HEK293 (cell line): ENCODE measurements around the gene TRAF7.

Experiments used
- BCL11A ChIP-seq: fragments of 450-650 bp; formaldehyde crosslinking; IDR thresholded peaks from 2 replicates; pipeline ENCODE4 v1.5.1; 2016; ENCODE audit warnings: low read depth, missing biosample characterization, missing genetic modification characterization
- HOXD13 ChIP-seq: sonication (generic); formaldehyde crosslinking; IDR thresholded peaks from 2 replicates; pipeline ENCODE4 v1.8.0; 2022; ENCODE audit warnings: missing genetic modification reagents, borderline replicate concordance
- IKZF3 ChIP-seq: fragments of 450-650 bp; IDR thresholded peaks from 2 replicates; pipeline ENCODE4 v1.5.0; 2018; ENCODE audit warnings: missing biosample characterization, mild to moderate bottlenecking, missing genetic modification characterization, moderate library complexity
- MYNN ChIP-seq: fragments of 450-650 bp; formaldehyde crosslinking; IDR thresholded peaks from 2 replicates; pipeline ENCODE4 v1.5.1; 2016; ENCODE audit warnings: missing biosample characterization, missing genetic modification characterization, borderline replicate concordance
- MZF1 ChIP-seq: fragments of 450-650 bp; formaldehyde crosslinking; IDR thresholded peaks from 2 replicates; pipeline ENCODE4 v1.5.1; 2017; ENCODE audit warnings: missing biosample characterization, missing genetic modification characterization, borderline replicate concordance
- OSR2 ChIP-seq: fragments of 450-650 bp; formaldehyde crosslinking; IDR thresholded peaks from 2 replicates; pipeline ENCODE4 v1.5.1; 2016; ENCODE audit warnings: missing biosample characterization, missing genetic modification characterization
- SP2 ChIP-seq: fragments of 450-650 bp; formaldehyde crosslinking; IDR thresholded peaks from 2 replicates; pipeline ENCODE4 v1.5.1; 2016; ENCODE audit warnings: missing biosample characterization, missing genetic modification characterization
- TRIM28 ChIP-seq: IDR thresholded peaks from 2 replicates; pipeline ENCODE4 v1.6.1; 2011; ENCODE audit warnings: low read length, control low read depth, borderline replicate concordance
- YY1 ChIP-seq: fragments of 450-650 bp; formaldehyde crosslinking; IDR thresholded peaks from 2 replicates; pipeline ENCODE4 v1.5.1; 2018; ENCODE audit warnings: missing biosample characterization, missing genetic modification characterization
- ZFP3 ChIP-seq: fragments of 450-650 bp; formaldehyde crosslinking; IDR thresholded peaks from 2 replicates; pipeline ENCODE4 v1.5.1; 2016; ENCODE audit warnings: low read depth, missing biosample characterization, missing genetic modification characterization
- ZFP41 ChIP-seq: fragments of 450-650 bp; formaldehyde crosslinking; IDR thresholded peaks from 2 replicates; pipeline ENCODE4 v1.5.1; 2016; ENCODE audit warnings: missing biosample characterization, missing genetic modification characterization, borderline replicate concordance
- ZIC2 ChIP-seq: fragments of 450-650 bp; formaldehyde crosslinking; IDR thresholded peaks from 2 replicates; pipeline ENCODE4 v1.5.1; 2016; ENCODE audit warnings: missing biosample characterization, missing genetic modification characterization
- ZNF10 ChIP-seq: fragments of 450-650 bp; formaldehyde crosslinking; IDR thresholded peaks from 2 replicates; pipeline ENCODE4 v1.5.1; 2017; ENCODE audit warnings: missing biosample characterization, missing genetic modification characterization
- ZNF221 ChIP-seq: fragments of 450-650 bp; formaldehyde crosslinking; IDR thresholded peaks from 2 replicates; pipeline ENCODE4 v1.5.1; 2017; ENCODE audit warnings: missing biosample characterization, missing genetic modification characterization, borderline replicate concordance
- ZNF37A ChIP-seq: fragments of 450-650 bp; IDR thresholded peaks from 2 replicates; pipeline ENCODE4 v1.5.1; 2018; ENCODE audit warnings: missing biosample characterization, missing genetic modification characterization
- ZNF514 ChIP-seq: fragments of 450-650 bp; formaldehyde crosslinking; IDR thresholded peaks from 2 replicates; pipeline ENCODE4 v1.5.1; 2016; ENCODE audit warnings: missing biosample characterization, missing genetic modification characterization
- ZNF521 ChIP-seq: fragments of 450-650 bp; formaldehyde crosslinking; IDR thresholded peaks from 2 replicates; pipeline ENCODE4 v1.5.1; 2017; ENCODE audit warnings: missing biosample characterization, mild to moderate bottlenecking, missing genetic modification characterization
- ZNF600 ChIP-seq: fragments of 450-650 bp; formaldehyde crosslinking; IDR thresholded peaks from 2 replicates; pipeline ENCODE4 v1.5.1; 2016; ENCODE audit warnings: missing biosample characterization, missing genetic modification characterization
- ZNF621 ChIP-seq: fragments of 450-650 bp; formaldehyde crosslinking; IDR thresholded peaks from 2 replicates; pipeline ENCODE4 v1.5.1; 2017; ENCODE audit warnings: missing biosample characterization, missing genetic modification characterization
- ZNF768 ChIP-seq: fragments of 450-650 bp; formaldehyde crosslinking; IDR thresholded peaks from 2 replicates; pipeline ENCODE4 v1.5.1; 2018; ENCODE audit warnings: missing biosample characterization, mild to moderate bottlenecking, missing genetic modification characterization
- TF ChIP-seq, protein P1 (sequence below): fragments of 450-650 bp; formaldehyde crosslinking; IDR thresholded peaks from 2 replicates; pipeline ENCODE4 v1.5.1; 2016; ENCODE audit warnings: missing biosample characterization, missing genetic modification characterization
- TF ChIP-seq, protein P2 (sequence below): fragments of 450-650 bp; formaldehyde crosslinking; IDR thresholded peaks from 2 replicates; pipeline ENCODE4 v1.5.1; 2016; ENCODE audit warnings: missing biosample characterization, missing genetic modification characterization, low read depth
- TF ChIP-seq, protein P3 (sequence below): fragments of 450-650 bp; formaldehyde crosslinking; IDR thresholded peaks from 2 replicates; pipeline ENCODE4 v1.5.1; 2016; ENCODE audit warnings: missing biosample characterization, missing genetic modification characterization
- TF ChIP-seq, protein P4 (sequence below): fragments of 450-650 bp; formaldehyde crosslinking; IDR thresholded peaks from 2 replicates; pipeline ENCODE4 v1.5.1; 2016; ENCODE audit warnings: missing biosample characterization, missing genetic modification characterization
- TF ChIP-seq, protein P5 (sequence below): fragments of 450-650 bp; formaldehyde crosslinking; IDR thresholded peaks from 2 replicates; pipeline ENCODE4 v1.5.1; 2016; ENCODE audit warnings: missing biosample characterization, missing genetic modification characterization
- TF ChIP-seq, protein P6 (sequence below): fragments of 450-650 bp; formaldehyde crosslinking; IDR thresholded peaks from 2 replicates; pipeline ENCODE4 v1.5.1; 2016; ENCODE audit warnings: missing biosample characterization, missing genetic modification characterization, borderline replicate concordance
- TF ChIP-seq, protein P7 (sequence below): fragments of 450-650 bp; formaldehyde crosslinking; IDR thresholded peaks from 2 replicates; pipeline ENCODE4 v1.5.1; 2016; ENCODE audit warnings: missing biosample characterization, missing genetic modification characterization

The TRAF7 gene

DNA sequence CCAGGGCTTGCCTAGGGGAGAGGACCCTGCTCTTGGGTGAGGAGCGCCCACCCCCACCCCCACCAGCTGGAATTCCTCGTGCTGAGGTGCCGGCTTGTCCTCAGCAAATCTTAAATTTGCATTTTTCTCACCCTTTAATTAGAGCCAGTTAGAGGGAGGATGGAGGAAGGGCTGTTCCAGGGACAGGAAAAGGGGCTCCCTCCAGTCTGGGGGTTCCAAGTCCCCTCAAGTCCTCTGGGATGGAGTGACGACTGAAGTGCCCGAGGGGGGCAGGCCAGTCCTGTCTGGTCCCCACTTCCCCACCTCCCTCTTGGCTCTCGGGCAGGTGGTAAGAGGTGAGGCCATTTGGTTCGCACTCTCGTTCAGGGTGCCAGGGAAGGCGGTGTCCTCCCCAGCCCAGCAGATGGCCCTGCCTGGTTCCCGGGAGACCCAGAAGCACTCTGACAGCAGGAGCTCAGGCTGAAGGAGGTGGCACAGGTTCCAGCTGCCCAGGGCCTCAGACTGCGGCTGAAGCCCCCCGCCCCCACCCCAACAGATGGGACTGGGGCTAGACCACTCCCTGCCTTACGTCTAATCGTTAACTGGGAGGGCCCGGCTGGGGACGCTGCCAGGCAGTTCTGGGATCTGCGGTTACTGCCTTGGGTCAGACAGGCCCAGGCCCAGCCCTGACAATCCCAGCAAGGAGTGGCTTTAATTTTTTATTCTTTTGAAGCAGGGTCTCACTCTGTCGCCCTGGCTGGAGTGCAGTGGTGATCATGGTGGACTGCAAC lies 5.0 kb upstream of the TRAF7 start (continued):
- TF ChIP-seq ZNF621: no peak
- peak; percentile 31; the same call in 1 of the 2 replicates for TF ChIP-seq OSR2
- TF ChIP-seq, protein P1, sequence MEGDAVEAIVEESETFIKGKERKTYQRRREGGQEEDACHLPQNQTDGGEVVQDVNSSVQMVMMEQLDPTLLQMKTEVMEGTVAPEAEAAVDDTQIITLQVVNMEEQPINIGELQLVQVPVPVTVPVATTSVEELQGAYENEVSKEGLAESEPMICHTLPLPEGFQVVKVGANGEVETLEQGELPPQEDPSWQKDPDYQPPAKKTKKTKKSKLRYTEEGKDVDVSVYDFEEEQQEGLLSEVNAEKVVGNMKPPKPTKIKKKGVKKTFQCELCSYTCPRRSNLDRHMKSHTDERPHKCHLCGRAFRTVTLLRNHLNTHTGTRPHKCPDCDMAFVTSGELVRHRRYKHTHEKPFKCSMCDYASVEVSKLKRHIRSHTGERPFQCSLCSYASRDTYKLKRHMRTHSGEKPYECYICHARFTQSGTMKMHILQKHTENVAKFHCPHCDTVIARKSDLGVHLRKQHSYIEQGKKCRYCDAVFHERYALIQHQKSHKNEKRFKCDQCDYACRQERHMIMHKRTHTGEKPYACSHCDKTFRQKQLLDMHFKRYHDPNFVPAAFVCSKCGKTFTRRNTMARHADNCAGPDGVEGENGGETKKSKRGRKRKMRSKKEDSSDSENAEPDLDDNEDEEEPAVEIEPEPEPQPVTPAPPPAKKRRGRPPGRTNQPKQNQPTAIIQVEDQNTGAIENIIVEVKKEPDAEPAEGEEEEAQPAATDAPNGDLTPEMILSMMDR (tag by site-specific recombination): 0 out of 2 replicates have a peak, but pooled peaks have one; percentile 35
- TF ChIP-seq, protein P2, sequence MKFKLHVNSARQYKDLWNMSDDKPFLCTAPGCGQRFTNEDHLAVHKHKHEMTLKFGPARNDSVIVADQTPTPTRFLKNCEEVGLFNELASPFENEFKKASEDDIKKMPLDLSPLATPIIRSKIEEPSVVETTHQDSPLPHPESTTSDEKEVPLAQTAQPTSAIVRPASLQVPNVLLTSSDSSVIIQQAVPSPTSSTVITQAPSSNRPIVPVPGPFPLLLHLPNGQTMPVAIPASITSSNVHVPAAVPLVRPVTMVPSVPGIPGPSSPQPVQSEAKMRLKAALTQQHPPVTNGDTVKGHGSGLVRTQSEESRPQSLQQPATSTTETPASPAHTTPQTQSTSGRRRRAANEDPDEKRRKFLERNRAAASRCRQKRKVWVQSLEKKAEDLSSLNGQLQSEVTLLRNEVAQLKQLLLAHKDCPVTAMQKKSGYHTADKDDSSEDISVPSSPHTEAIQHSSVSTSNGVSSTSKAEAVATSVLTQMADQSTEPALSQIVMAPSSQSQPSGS (tag by site-specific recombination): no peak
- no peak for TF ChIP-seq ZNF37A (tag by site-specific recombination)
- no peak for TF ChIP-seq ZFP41 (tag by site-specific recombination)
- no peak for TF ChIP-seq MYNN
- TF ChIP-seq YY1 (tag by site-specific recombination): no peak
- TF ChIP-seq HOXD13: no peak
- no peak for TF ChIP-seq MZF1 (tag by site-specific recombination)
- TF ChIP-seq ZNF10 (tag by site-specific recombination): no peak
- no peak for TF ChIP-seq ZNF768 (tag by site-specific recombination)
- peak; percentile 27; the same call in 1 of the 2 replicates for TF ChIP-seq ZNF600
- TF ChIP-seq, protein P3, sequence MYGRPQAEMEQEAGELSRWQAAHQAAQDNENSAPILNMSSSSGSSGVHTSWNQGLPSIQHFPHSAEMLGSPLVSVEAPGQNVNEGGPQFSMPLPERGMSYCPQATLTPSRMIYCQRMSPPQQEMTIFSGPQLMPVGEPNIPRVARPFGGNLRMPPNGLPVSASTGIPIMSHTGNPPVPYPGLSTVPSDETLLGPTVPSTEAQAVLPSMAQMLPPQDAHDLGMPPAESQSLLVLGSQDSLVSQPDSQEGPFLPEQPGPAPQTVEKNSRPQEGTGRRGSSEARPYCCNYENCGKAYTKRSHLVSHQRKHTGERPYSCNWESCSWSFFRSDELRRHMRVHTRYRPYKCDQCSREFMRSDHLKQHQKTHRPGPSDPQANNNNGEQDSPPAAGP (tag by site-specific recombination): no peak; the same call in 1 of the 2 replicates
- TF ChIP-seq ZIC2: no peak
- peak; percentile 26; the same call in 1 of the 2 replicates for TF ChIP-seq SP2 (tag by site-specific recombination)
- TF ChIP-seq, protein P4, sequence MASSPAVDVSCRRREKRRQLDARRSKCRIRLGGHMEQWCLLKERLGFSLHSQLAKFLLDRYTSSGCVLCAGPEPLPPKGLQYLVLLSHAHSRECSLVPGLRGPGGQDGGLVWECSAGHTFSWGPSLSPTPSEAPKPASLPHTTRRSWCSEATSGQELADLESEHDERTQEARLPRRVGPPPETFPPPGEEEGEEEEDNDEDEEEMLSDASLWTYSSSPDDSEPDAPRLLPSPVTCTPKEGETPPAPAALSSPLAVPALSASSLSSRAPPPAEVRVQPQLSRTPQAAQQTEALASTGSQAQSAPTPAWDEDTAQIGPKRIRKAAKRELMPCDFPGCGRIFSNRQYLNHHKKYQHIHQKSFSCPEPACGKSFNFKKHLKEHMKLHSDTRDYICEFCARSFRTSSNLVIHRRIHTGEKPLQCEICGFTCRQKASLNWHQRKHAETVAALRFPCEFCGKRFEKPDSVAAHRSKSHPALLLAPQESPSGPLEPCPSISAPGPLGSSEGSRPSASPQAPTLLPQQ (tag by site-specific recombination): no peak
- TF ChIP-seq IKZF3 (tag by site-specific recombination): 0 out of 2 replicates have a peak, but pooled peaks have one; percentile 10
- no peak for TF ChIP-seq ZFP3
- no peak for TF ChIP-seq ZNF221 (tag by site-specific recombination)
- TF ChIP-seq TRIM28: no peak
- TF ChIP-seq ZNF521: no peak
- no peak for TF ChIP-seq ZNF514 (tag by site-specific recombination)
- no peak for TF ChIP-seq BCL11A (tag by site-specific recombination)
- TF ChIP-seq, protein P5, sequence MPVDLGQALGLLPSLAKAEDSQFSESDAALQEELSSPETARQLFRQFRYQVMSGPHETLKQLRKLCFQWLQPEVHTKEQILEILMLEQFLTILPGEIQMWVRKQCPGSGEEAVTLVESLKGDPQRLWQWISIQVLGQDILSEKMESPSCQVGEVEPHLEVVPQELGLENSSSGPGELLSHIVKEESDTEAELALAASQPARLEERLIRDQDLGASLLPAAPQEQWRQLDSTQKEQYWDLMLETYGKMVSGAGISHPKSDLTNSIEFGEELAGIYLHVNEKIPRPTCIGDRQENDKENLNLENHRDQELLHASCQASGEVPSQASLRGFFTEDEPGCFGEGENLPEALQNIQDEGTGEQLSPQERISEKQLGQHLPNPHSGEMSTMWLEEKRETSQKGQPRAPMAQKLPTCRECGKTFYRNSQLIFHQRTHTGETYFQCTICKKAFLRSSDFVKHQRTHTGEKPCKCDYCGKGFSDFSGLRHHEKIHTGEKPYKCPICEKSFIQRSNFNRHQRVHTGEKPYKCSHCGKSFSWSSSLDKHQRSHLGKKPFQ (tag by site-specific recombination): no peak
- TF ChIP-seq, protein P6, sequence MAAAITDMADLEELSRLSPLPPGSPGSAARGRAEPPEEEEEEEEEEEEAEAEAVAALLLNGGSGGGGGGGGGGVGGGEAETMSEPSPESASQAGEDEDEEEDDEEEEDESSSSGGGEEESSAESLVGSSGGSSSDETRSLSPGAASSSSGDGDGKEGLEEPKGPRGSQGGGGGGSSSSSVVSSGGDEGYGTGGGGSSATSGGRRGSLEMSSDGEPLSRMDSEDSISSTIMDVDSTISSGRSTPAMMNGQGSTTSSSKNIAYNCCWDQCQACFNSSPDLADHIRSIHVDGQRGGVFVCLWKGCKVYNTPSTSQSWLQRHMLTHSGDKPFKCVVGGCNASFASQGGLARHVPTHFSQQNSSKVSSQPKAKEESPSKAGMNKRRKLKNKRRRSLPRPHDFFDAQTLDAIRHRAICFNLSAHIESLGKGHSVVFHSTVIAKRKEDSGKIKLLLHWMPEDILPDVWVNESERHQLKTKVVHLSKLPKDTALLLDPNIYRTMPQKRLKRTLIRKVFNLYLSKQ: no peak
- TF ChIP-seq, protein P7, sequence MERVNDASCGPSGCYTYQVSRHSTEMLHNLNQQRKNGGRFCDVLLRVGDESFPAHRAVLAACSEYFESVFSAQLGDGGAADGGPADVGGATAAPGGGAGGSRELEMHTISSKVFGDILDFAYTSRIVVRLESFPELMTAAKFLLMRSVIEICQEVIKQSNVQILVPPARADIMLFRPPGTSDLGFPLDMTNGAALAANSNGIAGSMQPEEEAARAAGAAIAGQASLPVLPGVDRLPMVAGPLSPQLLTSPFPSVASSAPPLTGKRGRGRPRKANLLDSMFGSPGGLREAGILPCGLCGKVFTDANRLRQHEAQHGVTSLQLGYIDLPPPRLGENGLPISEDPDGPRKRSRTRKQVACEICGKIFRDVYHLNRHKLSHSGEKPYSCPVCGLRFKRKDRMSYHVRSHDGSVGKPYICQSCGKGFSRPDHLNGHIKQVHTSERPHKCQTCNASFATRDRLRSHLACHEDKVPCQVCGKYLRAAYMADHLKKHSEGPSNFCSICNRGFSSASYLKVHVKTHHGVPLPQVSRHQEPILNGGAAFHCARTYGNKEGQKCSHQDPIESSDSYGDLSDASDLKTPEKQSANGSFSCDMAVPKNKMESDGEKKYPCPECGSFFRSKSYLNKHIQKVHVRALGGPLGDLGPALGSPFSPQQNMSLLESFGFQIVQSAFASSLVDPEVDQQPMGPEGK (tag by site-specific recombination): peak; percentile 93
